Neural cell (in vitro differentiated cells): ENCODE measurements around the gene ZBTB7C.

Source experiments
- CTCF ChIP-seq: fragments of 450-650 bp; IDR thresholded peaks from 2 replicates; pipeline ENCODE4 v1.5.1; 2014; ENCODE audit warnings: antibody characterized with exemption, mild to moderate bottlenecking, moderate library complexity; ENCODE audit not compliant: poor library complexity, severe bottlenecking
- POLR2AphosphoS5 ChIP-seq: IDR thresholded peaks from 2 replicates; pipeline ENCODE4 v1.6.1; 2012
- TAF1 ChIP-seq: IDR thresholded peaks from 2 replicates; pipeline ENCODE4 v1.6.1; 2012; ENCODE audit warnings: low read depth

- TF ChIP-seq CTCF (peak; percentile 27), POLR2AphosphoS5 (no peak), TAF1 (no peak)
Observed at GRCh38 chr18:48408111-48408726, 964 bp downstream of the ZBTB7C start.
